ENCODE data around the gene PPFIA1. TPM values are rescaled to one million over a fixed set of nuclear protein-coding genes. Genes with fewer than 3 reads are reported as not detected.

PPFIA1 gene
- total RNA-seq, 4 donors from 2014 or later: 43.7 to 82.8 (median 69.3) TPM

DNA sequence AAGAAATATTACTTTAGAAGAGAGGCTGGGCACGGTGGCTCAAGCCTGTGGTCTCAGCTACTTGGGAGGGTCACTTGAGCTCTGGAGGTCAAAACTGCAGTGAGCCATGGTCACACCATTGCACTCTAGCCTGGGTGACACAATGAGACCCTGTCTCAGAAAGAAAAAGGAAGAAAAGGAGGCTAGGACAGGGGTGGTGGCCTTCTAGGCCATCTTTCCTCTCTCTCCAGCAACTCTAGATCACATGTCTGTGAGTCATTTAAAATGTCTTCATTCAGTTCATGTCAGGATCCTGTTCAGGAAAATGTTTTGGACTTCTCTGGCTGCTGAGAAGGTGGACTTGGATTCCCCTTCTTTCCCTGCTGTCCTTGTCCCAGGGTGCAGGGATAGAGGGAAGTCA, 53.3 kb downstream of the PPFIA1 start:
- Histone ChIP-seq H3K9me3 (no peaks in the 10 kb centered on the region), H3K27me3 (no peaks in the 10 kb centered on the region), H3K36me3 (peaks cover 0 to 41% (median 4%) of the 10 kb centered on the region in 3 donors), H3K4me3 (no peak overlapping the region), H3K4me1 (peaks cover 0 to 38% (median 7%) of the 10 kb centered on the region in 4 donors), H3K27ac (peak overlapping the region in 2 of 4 donors; percentile 16 to 21)
- no peak for DNase-seq (ENCODE audit: low spot score in 2 of 2)
- WGBS, 2 donors: 25 to 48% methylated on average over 1 of the region's 1 CpG
- TF ChIP-seq POLR2A (IDR thresholded peaks at IDR 0.05) (no peak), EP300 (IDR thresholded peaks at IDR 0.05) (peak in 1 of 2 donors; percentile 25)

DNA sequence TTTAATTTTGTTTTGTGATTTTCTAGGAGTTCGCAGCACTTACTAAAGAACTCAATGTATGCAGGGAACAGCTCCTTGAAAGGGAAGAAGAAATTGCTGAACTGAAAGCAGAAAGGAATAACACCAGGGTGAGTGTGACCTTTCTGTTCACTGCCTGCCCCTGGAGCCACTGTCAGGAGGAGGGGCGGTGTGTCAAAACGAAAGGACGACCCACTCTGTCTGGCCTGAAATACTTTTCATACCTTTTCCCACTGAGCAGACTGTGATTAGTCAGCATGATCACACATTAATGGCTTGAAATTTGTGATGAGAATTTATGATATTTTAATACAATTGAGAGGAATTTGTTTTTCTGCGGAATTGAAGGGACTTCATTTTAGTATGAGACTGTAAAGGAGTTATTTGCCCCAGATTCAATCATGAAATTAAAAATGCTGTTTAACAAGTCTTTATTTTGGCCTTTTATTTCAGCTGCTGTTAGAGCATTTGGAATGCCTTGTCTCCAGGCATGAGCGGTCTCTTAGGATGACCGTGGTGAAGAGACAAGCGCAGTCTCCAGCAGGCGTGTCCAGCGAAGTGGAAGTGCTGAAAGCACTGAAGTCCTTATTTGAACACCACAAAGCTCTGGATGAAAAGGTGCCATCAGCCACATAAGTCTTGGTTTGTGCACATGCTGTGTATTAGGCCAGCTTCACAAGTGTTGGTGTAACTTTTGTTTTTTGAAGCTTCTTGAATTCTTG, 54.1 kb downstream of the PPFIA1 start:
- peak overlapping the region in 2 of 4 donors; percentile 16 to 65 for H3K27ac ChIP-seq
- DNase-seq (ENCODE audit: low spot score in 2 of 2): no peak
- WGBS, 2 donors: 67 to 70% methylated on average over 10 of the region's 10 CpGs
- peaks cover 0 to 45% (median 4%) of the 10 kb centered on the region in 3 donors for H3K36me3 ChIP-seq
- no peaks in the 10 kb centered on the region for H3K9me3 ChIP-seq
- no peak overlapping the region for H3K4me3 ChIP-seq
- H3K4me1 ChIP-seq: peaks cover 0 to 38% (median 7%) of the 10 kb centered on the region in 4 donors
- H3K27me3 ChIP-seq: no peaks in the 10 kb centered on the region
- TF ChIP-seq POLR2A (IDR thresholded peaks at IDR 0.05) (no peak), EP300 (IDR thresholded peaks at IDR 0.05) (no peak)
- TF ChIP-seq, protein P1, sequence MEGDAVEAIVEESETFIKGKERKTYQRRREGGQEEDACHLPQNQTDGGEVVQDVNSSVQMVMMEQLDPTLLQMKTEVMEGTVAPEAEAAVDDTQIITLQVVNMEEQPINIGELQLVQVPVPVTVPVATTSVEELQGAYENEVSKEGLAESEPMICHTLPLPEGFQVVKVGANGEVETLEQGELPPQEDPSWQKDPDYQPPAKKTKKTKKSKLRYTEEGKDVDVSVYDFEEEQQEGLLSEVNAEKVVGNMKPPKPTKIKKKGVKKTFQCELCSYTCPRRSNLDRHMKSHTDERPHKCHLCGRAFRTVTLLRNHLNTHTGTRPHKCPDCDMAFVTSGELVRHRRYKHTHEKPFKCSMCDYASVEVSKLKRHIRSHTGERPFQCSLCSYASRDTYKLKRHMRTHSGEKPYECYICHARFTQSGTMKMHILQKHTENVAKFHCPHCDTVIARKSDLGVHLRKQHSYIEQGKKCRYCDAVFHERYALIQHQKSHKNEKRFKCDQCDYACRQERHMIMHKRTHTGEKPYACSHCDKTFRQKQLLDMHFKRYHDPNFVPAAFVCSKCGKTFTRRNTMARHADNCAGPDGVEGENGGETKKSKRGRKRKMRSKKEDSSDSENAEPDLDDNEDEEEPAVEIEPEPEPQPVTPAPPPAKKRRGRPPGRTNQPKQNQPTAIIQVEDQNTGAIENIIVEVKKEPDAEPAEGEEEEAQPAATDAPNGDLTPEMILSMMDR (IDR thresholded peaks at IDR 0.05): no peak

DNA sequence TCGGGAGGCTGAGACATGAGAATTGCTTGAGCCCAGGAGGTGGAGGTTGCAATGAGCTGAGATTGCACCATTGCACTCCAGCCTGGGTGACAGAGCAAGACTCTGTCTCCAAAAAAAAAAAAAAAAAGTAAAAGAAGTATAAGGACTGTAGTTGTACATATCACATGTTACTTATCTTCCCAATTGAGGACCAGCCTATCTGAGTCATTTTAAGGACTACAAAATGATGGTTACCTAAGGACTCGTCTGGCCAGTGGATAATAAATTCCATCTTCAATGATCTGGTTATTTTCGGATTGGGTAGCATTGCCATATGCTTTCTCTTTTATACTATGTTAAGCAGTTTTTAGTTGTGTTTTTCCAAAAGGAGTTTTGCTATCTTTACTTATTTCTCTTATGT, 55.3 kb downstream of the PPFIA1 start:
- Histone ChIP-seq H3K36me3 (peaks cover 0 to 51% (median 4%) of the 10 kb centered on the region in 3 donors), H3K4me1 (peaks cover 0 to 38% (median 7%) of the 10 kb centered on the region in 4 donors), H3K9me3 (no peaks in the 10 kb centered on the region), H3K27me3 (no peaks in the 10 kb centered on the region), H3K27ac (peak overlapping the region in 3 of 4 donors; percentile 47 to 75 (median 65)), H3K4me3 (no peak overlapping the region)
- 81 to 85% methylated on average over 3 of the region's 3 CpGs for WGBS, 2 donors
- DNase-seq (ENCODE audit: low spot score in 2 of 2): no peak
- TF ChIP-seq POLR2A (IDR thresholded peaks at IDR 0.05): no peak

DNA sequence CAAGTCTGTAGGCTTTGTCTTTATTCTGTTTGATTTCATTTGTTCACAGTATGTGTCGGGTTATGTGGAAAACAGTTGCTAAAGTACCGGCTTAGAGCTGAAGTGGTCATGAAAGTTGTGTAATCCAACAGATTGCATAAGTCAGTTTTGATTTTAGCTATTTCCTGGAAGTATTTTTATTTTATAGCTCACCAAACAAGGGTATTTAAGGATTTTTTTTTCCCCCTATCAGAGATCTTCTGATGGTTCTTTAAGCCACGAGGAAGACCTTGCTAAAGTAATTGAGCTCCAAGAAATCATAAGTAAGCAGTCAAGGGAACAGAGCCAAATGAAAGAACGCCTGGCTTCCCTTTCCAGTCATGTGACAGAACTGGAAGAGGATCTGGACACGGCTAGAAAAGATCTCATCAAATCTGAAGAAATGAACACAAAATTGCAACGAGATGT, 55.9 kb downstream of the PPFIA1 start:
- no peaks in the 10 kb centered on the region for H3K9me3 ChIP-seq
- H3K36me3 ChIP-seq: peaks cover 0 to 57% (median 4%) of the 10 kb centered on the region in 3 donors
- DNase-seq (ENCODE audit: low spot score in 2 of 2): peak in 1 of 2 donors; percentile 67
- no peak for TF ChIP-seq POLR2A (IDR thresholded peaks at IDR 0.05)
- peak in 1 of 2 donors; percentile 80 for TF ChIP-seq EP300 (IDR thresholded peaks at IDR 0.05)
- no peak overlapping the region for H3K4me3 ChIP-seq
- H3K27ac ChIP-seq: peak overlapping the region; percentile 40 to 75 (median 56)
- H3K27me3 ChIP-seq: no peaks in the 10 kb centered on the region
- peaks cover 0 to 38% (median 7%) of the 10 kb centered on the region in 4 donors for H3K4me1 ChIP-seq
- WGBS, 2 donors: 55 to 57% methylated on average over 6 of the region's 6 CpGs

DNA sequence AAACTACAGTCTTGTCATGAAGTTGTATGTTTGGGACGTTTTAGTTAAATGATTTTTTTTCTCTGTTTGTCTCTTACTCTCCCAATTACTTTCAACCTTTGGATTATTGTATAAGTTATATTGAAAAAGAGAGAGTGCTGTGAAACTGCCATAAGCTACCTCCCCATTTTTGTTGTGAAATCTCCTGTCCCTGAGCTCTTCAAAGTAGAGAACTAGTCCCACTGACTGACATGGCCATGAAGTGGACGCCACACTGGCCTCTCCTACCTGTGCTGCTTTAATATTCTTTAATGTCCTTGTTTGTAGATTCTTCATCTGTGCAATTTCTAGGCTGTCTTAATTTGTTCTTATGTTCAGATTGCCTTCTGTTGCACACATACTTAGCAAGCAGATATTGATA, 56.3 kb downstream of the PPFIA1 start:
- no peak for DNase-seq (ENCODE audit: low spot score in 2 of 2)
- Histone ChIP-seq H3K36me3 (peaks cover 0 to 61% (median 4%) of the 10 kb centered on the region in 3 donors), H3K27ac (peak overlapping the region; percentile 40 to 75 (median 56)), H3K4me1 (peaks cover 0 to 38% (median 7%) of the 10 kb centered on the region in 4 donors), H3K9me3 (no peaks in the 10 kb centered on the region), H3K4me3 (no peak overlapping the region), H3K27me3 (no peaks in the 10 kb centered on the region)
- 77 to 81% methylated on average over 2 of the region's 2 CpGs for WGBS, 2 donors
- no peak for TF ChIP-seq POLR2A (IDR thresholded peaks at IDR 0.05)
- TF ChIP-seq EP300 (IDR thresholded peaks at IDR 0.05): no peak
- TF ChIP-seq, protein P1 (IDR thresholded peaks at IDR 0.05): no peak

DNA sequence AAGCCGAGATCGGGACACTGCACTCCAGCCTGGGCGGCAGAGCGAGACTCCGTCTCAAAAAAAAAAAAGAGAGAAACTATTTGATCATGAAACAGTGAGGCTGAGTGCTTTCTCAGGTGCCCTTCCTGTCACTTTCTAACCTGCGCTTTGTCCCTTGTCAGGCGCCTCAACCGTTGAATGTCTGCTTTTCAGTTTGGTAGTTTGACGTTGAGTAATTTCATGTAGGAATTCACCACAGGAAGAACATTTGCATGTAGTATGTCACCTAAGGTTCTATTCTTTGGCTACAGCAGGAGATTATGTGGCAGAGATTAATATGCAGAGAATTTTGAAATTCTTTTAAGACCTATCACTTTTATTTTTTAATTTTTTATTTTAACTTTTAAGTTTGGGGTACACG, 57.2 kb downstream of the PPFIA1 start:
- Histone ChIP-seq H3K4me1 (peaks cover 0 to 34% (median 7%) of the 10 kb centered on the region in 4 donors), H3K27ac (no peak overlapping the region), H3K4me3 (no peak overlapping the region), H3K9me3 (no peaks in the 10 kb centered on the region), H3K36me3 (peaks cover 0 to 70% (median 4%) of the 10 kb centered on the region in 3 donors), H3K27me3 (no peaks in the 10 kb centered on the region)
- TF ChIP-seq POLR2A (IDR thresholded peaks at IDR 0.05) (no peak), EP300 (IDR thresholded peaks at IDR 0.05) (no peak)
- TF ChIP-seq, protein P1 (IDR thresholded peaks at IDR 0.05): no peak
- 96% methylated on average over 10 of the region's 10 CpGs for WGBS, 2 donors
- DNase-seq (ENCODE audit: low spot score in 2 of 2): no peak
